Measurements from ENCODE around the gene GLIPR2.

DNA sequence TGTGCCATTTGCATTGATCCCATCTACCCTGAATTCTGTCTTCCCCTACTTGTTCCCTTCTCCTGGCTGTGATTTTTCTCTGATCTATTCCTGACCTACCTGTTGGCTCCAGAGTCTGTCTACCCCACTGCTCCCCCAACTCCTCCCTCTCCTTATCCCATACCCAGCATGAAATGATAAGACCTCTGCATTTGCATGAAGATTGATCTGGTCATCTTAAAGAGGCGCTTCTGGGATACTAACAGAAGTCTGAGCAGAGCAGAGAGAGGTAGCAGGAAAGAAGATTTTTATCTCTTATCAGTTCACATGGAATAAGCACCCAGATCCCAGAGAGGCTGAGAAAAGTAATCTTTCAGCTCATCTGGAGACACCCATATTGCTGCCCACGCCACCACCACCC, 18.3 kb upstream of the GLIPR2 start:
- TF ChIP-seq, protein P1, sequence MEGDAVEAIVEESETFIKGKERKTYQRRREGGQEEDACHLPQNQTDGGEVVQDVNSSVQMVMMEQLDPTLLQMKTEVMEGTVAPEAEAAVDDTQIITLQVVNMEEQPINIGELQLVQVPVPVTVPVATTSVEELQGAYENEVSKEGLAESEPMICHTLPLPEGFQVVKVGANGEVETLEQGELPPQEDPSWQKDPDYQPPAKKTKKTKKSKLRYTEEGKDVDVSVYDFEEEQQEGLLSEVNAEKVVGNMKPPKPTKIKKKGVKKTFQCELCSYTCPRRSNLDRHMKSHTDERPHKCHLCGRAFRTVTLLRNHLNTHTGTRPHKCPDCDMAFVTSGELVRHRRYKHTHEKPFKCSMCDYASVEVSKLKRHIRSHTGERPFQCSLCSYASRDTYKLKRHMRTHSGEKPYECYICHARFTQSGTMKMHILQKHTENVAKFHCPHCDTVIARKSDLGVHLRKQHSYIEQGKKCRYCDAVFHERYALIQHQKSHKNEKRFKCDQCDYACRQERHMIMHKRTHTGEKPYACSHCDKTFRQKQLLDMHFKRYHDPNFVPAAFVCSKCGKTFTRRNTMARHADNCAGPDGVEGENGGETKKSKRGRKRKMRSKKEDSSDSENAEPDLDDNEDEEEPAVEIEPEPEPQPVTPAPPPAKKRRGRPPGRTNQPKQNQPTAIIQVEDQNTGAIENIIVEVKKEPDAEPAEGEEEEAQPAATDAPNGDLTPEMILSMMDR (IDR thresholded peaks at IDR 0.05; ENCODE audit: low read depth, low read length), result no peak
- TF ChIP-seq, protein P2, sequence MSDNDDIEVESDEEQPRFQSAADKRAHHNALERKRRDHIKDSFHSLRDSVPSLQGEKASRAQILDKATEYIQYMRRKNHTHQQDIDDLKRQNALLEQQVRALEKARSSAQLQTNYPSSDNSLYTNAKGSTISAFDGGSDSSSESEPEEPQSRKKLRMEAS (IDR thresholded peaks at IDR 0.05; ENCODE audit: low read depth, low read length), result no peak
